GM12872 (cell line): ENCODE results near the gene PCYT1A.

Experiments used
- TF ChIP-seq, protein P1 (sequence below): IDR thresholded peaks from 3 replicates; pipeline ENCODE4 v1.5.1; 2011; ENCODE audit warnings: low read depth, mild to moderate bottlenecking, low read length, moderate library complexity; ENCODE audit not compliant: insufficient read depth

The PCYT1A gene

DNA sequence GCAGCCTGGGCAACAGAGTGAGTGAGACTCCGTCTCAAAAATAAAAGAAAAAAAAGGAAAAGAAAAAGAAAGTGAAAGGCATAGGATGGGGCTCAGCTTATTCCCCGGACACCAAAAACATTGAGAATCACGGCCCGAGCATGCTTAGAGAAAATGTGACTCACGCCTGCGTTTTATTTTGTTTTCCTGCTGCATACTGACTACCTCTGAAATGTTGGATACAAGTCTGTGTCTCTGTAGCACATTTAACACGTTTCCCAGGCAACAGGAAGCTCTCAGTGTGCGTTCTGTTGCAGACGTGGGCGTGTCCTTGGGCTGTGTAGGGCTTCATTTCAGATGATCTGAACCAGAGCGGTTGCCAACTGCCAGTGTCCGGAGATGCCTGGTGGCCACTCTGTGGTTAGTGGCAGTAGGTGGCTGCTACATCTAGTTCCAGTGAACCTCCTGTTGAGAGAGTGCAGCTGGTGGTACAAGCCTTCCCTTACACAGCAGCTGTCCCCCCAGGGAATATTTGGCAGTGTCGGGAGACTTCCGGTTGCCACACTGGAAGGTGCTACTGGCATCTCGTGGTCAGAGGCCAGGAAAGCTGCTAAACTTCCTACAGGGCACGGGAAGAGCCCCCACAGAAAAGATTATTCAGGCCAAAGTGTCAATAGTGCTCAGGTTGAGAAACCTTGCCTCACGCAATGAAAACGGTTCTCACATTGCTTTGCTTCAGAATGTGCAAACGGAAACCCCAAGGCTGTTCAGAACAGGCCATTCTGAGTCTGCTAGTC is 68.1 kb downstream of the PCYT1A start:
- TF ChIP-seq, protein P1, sequence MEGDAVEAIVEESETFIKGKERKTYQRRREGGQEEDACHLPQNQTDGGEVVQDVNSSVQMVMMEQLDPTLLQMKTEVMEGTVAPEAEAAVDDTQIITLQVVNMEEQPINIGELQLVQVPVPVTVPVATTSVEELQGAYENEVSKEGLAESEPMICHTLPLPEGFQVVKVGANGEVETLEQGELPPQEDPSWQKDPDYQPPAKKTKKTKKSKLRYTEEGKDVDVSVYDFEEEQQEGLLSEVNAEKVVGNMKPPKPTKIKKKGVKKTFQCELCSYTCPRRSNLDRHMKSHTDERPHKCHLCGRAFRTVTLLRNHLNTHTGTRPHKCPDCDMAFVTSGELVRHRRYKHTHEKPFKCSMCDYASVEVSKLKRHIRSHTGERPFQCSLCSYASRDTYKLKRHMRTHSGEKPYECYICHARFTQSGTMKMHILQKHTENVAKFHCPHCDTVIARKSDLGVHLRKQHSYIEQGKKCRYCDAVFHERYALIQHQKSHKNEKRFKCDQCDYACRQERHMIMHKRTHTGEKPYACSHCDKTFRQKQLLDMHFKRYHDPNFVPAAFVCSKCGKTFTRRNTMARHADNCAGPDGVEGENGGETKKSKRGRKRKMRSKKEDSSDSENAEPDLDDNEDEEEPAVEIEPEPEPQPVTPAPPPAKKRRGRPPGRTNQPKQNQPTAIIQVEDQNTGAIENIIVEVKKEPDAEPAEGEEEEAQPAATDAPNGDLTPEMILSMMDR = no peak

GRCh38 chr3:196218155-196218712 is 69.3 kb downstream of the PCYT1A start:
- TF ChIP-seq, protein P1 = no peak

- TF ChIP-seq, protein P1 = no peak
Observed at GRCh38 chr3:196217307-196218154, 70.0 kb downstream of the PCYT1A start.

GRCh38 chr3:196216681-196217211 is 70.8 kb downstream of the PCYT1A start:
- TF ChIP-seq, protein P1 = no peak

GRCh38 chr3:196216089-196216564 is 71.4 kb downstream of the PCYT1A start, which contains the start of gene SLC51A:
SLC51A (plus strand) TSS chr3:196216534; CDS start chr3:196216713, 179 bp downstream.
- TF ChIP-seq, protein P1 = no peak

GRCh38 chr3:196215493-196216020 is 72.0 kb downstream of the PCYT1A start:
- TF ChIP-seq, protein P1 = no peak
